GM18951 (cell line): ENCODE measurements around the gene ARHGEF6.

Source experiments
- POLR2A ChIP-seq: IDR thresholded peaks from 4 replicates; pipeline ENCODE4 v1.6.1; 2011; ENCODE audit warnings: mild to moderate bottlenecking; ENCODE audit not compliant: insufficient read length, insufficient read depth; ENCODE audit errors: extremely low read depth
- in situ Hi-C: fragments of 300-500 bp; cut with MboI; formaldehyde crosslinking; loops from one replicate; pipeline ENCODE4 v1.12.0; 2022; ENCODE audit warnings: low sequenced_read_pairs, mixed read lengths, inconsistent platforms; ENCODE audit not compliant: unreplicated experiment

ARHGEF6 gene

GRCh38 chrX:136725441-136726104 lies 55.2 kb downstream of the ARHGEF6 start:
- in situ Hi-C loops: no loop called here
- no peak for TF ChIP-seq POLR2A

- in situ Hi-C loops: loop anchor here (10.0 kb wide), 1 partner anchor 207 kb away; no protein-coding TSS in a partner anchor
These were observed 62.6 kb downstream of the ARHGEF6 start for GRCh38 chrX:136718091-136718490.

GRCh38 chrX:136714626-136715599 lies 65.8 kb downstream of the ARHGEF6 start:
- no peak for TF ChIP-seq POLR2A
- in situ Hi-C loops: loop anchor here (10.0 kb wide), 1 partner anchor 210 kb away; no protein-coding TSS in a partner anchor

More at GRCh38 chrX:136718091-136718490, 62.6 kb downstream of the ARHGEF6 start:
- no peak for TF ChIP-seq POLR2A

- TF ChIP-seq POLR2A: no peak
- in situ Hi-C loops: loop anchor here (10.0 kb wide), 1 partner anchor 212 kb away; no protein-coding TSS in a partner anchor
These were observed 68.0 kb downstream of the ARHGEF6 start for GRCh38 chrX:136712650-136713310.

GRCh38 chrX:136711147-136711546 lies 69.6 kb downstream of the ARHGEF6 start:
- TF ChIP-seq POLR2A: no peak
- in situ Hi-C loops: loop anchor here (10.0 kb wide), 1 partner anchor 214 kb away; no protein-coding TSS in a partner anchor

- in situ Hi-C loops: loop anchor here (10.0 kb wide), 1 partner anchor 214 kb away; no protein-coding TSS in a partner anchor
- no peak for TF ChIP-seq POLR2A
These were observed 70.3 kb downstream of the ARHGEF6 start for GRCh38 chrX:136710325-136710951.

- no peak for TF ChIP-seq POLR2A
- in situ Hi-C loops: no loop called here
These were observed 72.4 kb downstream of the ARHGEF6 start for GRCh38 chrX:136708348-136708747.

GRCh38 chrX:136697156-136697555 lies 83.6 kb downstream of the ARHGEF6 start:
- TF ChIP-seq POLR2A: no peak
- in situ Hi-C loops: no loop called here

- no peak for TF ChIP-seq POLR2A
- in situ Hi-C loops: no loop called here
These were observed 86.2 kb downstream of the ARHGEF6 start for GRCh38 chrX:136694431-136695087.

GRCh38 chrX:136692271-136692670 lies 88.5 kb downstream of the ARHGEF6 start:
- in situ Hi-C loops: no loop called here

GRCh38 chrX:136691028-136691809 lies 89.5 kb downstream of the ARHGEF6 start:
- TF ChIP-seq POLR2A: no peak
- in situ Hi-C loops: no loop called here

More at GRCh38 chrX:136692271-136692670, 88.5 kb downstream of the ARHGEF6 start:
- TF ChIP-seq POLR2A: no peak
